Measurements from ENCODE around the gene ZBED1. TPM values are rescaled to one million over a fixed set of nuclear protein-coding genes. Genes with fewer than 3 reads are reported as not detected.
A peak's percentile ranks its signal among the peaks of the same experiment; 100 is the strongest.

Gene ZBED1
- polyA plus RNA-seq, 1 donor from 2014 or later, result 43.2 TPM

DNA sequence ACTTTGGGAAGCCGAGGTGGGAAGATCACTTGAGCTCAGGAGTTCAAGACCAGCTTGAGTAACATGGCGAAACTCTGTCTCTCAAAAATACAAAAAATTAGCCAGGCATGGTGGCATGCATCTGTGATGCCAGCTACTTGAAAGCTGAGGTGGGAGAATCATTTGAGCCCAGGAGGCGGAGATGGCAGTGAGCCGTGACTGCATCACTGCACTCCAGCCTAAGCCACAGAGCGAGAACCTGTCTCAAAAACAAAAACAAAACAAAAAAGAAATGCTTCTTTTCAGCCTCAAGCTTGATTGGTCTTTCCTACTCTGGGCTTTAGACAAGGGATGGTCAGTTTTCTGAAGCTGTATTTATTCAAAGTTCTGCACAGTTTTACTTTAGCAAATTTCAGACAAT lies 15.8 kb upstream of the ZBED1 start:
- Histone ChIP-seq H3F3A (ENCODE audit: insufficient read depth, low read length, poor library complexity, severe bottlenecking) (no peaks in the 10 kb centered on the region), H3K9ac (ENCODE audit: low read length) (no peak overlapping the region), H3K36me3 (ENCODE audit: insufficient read depth, low read length) (no peaks in the 10 kb centered on the region), H3K27me3 (ENCODE audit: insufficient read depth, low read depth, low read length) (no peaks in the 10 kb centered on the region), H2AFZ (ENCODE audit: low read depth, low read length) (peak overlapping the region; percentile 2), H3K79me2 (replicated peaks; ENCODE audit: insufficient read depth, low read length) (no peaks in the 10 kb centered on the region), H3K9me2 (ENCODE audit: insufficient read depth, low read length) (no peaks in the 10 kb centered on the region), H4K20me1 (ENCODE audit: insufficient read depth) (no peaks in the 10 kb centered on the region), H3K9me3 (ENCODE audit: low read length) (no peaks in the 10 kb centered on the region), H3K4me3 (ENCODE audit: low read length) (no peak overlapping the region), H3K27ac (ENCODE audit: low read length) (no peak overlapping the region), H3K4me2 (ENCODE audit: low read length) (no peak overlapping the region)
- TF ChIP-seq EP300 (conservative IDR thresholded peaks at IDR 0.05; ENCODE audit: poor library complexity, severe bottlenecking), result no peak
- no peak for TF ChIP-seq POLR2AphosphoS5 (IDR thresholded peaks at IDR 0.05)
- TF ChIP-seq TAF1 (IDR thresholded peaks at IDR 0.05; ENCODE audit: low read depth), result no peak
- TF ChIP-seq, protein P1, sequence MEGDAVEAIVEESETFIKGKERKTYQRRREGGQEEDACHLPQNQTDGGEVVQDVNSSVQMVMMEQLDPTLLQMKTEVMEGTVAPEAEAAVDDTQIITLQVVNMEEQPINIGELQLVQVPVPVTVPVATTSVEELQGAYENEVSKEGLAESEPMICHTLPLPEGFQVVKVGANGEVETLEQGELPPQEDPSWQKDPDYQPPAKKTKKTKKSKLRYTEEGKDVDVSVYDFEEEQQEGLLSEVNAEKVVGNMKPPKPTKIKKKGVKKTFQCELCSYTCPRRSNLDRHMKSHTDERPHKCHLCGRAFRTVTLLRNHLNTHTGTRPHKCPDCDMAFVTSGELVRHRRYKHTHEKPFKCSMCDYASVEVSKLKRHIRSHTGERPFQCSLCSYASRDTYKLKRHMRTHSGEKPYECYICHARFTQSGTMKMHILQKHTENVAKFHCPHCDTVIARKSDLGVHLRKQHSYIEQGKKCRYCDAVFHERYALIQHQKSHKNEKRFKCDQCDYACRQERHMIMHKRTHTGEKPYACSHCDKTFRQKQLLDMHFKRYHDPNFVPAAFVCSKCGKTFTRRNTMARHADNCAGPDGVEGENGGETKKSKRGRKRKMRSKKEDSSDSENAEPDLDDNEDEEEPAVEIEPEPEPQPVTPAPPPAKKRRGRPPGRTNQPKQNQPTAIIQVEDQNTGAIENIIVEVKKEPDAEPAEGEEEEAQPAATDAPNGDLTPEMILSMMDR (IDR thresholded peaks at IDR 0.05; ENCODE audit: poor library complexity, severe bottlenecking), result no peak
- TF ChIP-seq RAD21 (conservative IDR thresholded peaks at IDR 0.05), result no peak
- no peak for TF ChIP-seq SMC3 (conservative IDR thresholded peaks at IDR 0.05; ENCODE audit: poor library complexity)
- TF ChIP-seq EZH2 (IDR thresholded peaks at IDR 0.05; ENCODE audit: borderline replicate concordance, insufficient read depth, low read length, poor library complexity, severe bottlenecking), result no peak
- no peak for TF ChIP-seq MXI1 (conservative IDR thresholded peaks at IDR 0.05; ENCODE audit: poor library complexity, severe bottlenecking)
- TF ChIP-seq, protein P2, sequence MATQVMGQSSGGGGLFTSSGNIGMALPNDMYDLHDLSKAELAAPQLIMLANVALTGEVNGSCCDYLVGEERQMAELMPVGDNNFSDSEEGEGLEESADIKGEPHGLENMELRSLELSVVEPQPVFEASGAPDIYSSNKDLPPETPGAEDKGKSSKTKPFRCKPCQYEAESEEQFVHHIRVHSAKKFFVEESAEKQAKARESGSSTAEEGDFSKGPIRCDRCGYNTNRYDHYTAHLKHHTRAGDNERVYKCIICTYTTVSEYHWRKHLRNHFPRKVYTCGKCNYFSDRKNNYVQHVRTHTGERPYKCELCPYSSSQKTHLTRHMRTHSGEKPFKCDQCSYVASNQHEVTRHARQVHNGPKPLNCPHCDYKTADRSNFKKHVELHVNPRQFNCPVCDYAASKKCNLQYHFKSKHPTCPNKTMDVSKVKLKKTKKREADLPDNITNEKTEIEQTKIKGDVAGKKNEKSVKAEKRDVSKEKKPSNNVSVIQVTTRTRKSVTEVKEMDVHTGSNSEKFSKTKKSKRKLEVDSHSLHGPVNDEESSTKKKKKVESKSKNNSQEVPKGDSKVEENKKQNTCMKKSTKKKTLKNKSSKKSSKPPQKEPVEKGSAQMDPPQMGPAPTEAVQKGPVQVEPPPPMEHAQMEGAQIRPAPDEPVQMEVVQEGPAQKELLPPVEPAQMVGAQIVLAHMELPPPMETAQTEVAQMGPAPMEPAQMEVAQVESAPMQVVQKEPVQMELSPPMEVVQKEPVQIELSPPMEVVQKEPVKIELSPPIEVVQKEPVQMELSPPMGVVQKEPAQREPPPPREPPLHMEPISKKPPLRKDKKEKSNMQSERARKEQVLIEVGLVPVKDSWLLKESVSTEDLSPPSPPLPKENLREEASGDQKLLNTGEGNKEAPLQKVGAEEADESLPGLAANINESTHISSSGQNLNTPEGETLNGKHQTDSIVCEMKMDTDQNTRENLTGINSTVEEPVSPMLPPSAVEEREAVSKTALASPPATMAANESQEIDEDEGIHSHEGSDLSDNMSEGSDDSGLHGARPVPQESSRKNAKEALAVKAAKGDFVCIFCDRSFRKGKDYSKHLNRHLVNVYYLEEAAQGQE (IDR thresholded peaks at IDR 0.05; ENCODE audit: borderline replicate concordance), result no peak

GRCh38 chrX:2514131-2514530 lies 13.4 kb upstream of the ZBED1 start:
- no peak overlapping the region for H2AFZ ChIP-seq (ENCODE audit: low read depth, low read length)
- H3K79me2 ChIP-seq (replicated peaks; ENCODE audit: insufficient read depth, low read length), result no peaks in the 10 kb centered on the region
- no peak overlapping the region for H3K4me3 ChIP-seq (ENCODE audit: low read length)
- H3F3A ChIP-seq (ENCODE audit: insufficient read depth, low read length, poor library complexity, severe bottlenecking), result no peaks in the 10 kb centered on the region
- H3K27ac ChIP-seq (ENCODE audit: low read length), result no peak overlapping the region
- no peaks in the 10 kb centered on the region for H4K20me1 ChIP-seq (ENCODE audit: insufficient read depth)
- no peak overlapping the region for H3K9ac ChIP-seq (ENCODE audit: low read length)
- H3K36me3 ChIP-seq (ENCODE audit: insufficient read depth, low read length), result no peaks in the 10 kb centered on the region
- no peak overlapping the region for H3K4me2 ChIP-seq (ENCODE audit: low read length)
- no peak for TF ChIP-seq EP300 (conservative IDR thresholded peaks at IDR 0.05; ENCODE audit: poor library complexity, severe bottlenecking)
- no peaks in the 10 kb centered on the region for H3K9me3 ChIP-seq (ENCODE audit: low read length)
- H3K9me2 ChIP-seq (ENCODE audit: insufficient read depth, low read length), result no peaks in the 10 kb centered on the region
- no peaks in the 10 kb centered on the region for H3K27me3 ChIP-seq (ENCODE audit: insufficient read depth, low read depth, low read length)

Data from neural cell (in vitro differentiated cells).